H1 (cell line): Measurements from ENCODE around the gene UNC119. TPM values are rescaled to one million over a fixed set of nuclear protein-coding genes. Genes with fewer than 3 reads are reported as not detected.

Experiments
- ATF2 ChIP-seq: IDR thresholded peaks from 2 replicates; pipeline ENCODE4 v1.6.1; 2012; ENCODE audit warnings: low read length, inconsistent platforms
- CBX8 ChIP-seq: fragments of 300-800, 300-1000 bp; sonication (generic); IDR thresholded peaks from 2 replicates; pipeline ENCODE4 v1.7.1; 2016; ENCODE audit warnings: low read depth, low read length, borderline replicate concordance
- GABPA ChIP-seq: IDR thresholded peaks from 2 replicates; pipeline ENCODE4 v1.6.1; 2011; ENCODE audit warnings: mild to moderate bottlenecking, low read length, moderate library complexity, borderline replicate concordance; ENCODE audit not compliant: insufficient read depth
- MAFK ChIP-seq: IDR thresholded peaks from 2 replicates; pipeline ENCODE4 v1.6.1; 2012; ENCODE audit warnings: low read depth, mild to moderate bottlenecking, improper control_type of control experiment, low read length
- POLR2A ChIP-seq, 2 experiments: IDR thresholded peaks; 1 replicate in 1 of 2; 2 replicates in 1 of 2; pipeline ENCODE4 v1.6.1; 2011; ENCODE audit warnings: low read depth in 2 of 2, low read length in 2 of 2, mild to moderate bottlenecking in 2 of 2; ENCODE audit errors: control extremely low read depth in 1 of 2
- SAP30 ChIP-seq: fragments of 300-600 bp; sonication (generic); IDR thresholded peaks from 2 replicates; pipeline ENCODE4 v1.7.1; 2012; ENCODE audit warnings: low read length, moderate library complexity, mild to moderate bottlenecking, inconsistent platforms; ENCODE audit not compliant: insufficient read depth, insufficient replicate concordance
- SUZ12 ChIP-seq: fragments of 200-600 bp; sonication (generic); IDR thresholded peaks from 2 replicates; pipeline ENCODE4 v1.6.1; 2012; ENCODE audit warnings: mild to moderate bottlenecking, inconsistent platforms, low read length, moderate library complexity, mixed read lengths
- TBP ChIP-seq: IDR thresholded peaks from 2 replicates; pipeline ENCODE4 v1.6.1; 2011; ENCODE audit warnings: low read depth, low read length, improper control_type of control experiment
- TCF12 ChIP-seq: IDR thresholded peaks from 2 replicates; pipeline ENCODE4 v1.6.1; 2011; ENCODE audit warnings: low read depth, mild to moderate bottlenecking, low read length
- polyA plus RNA-seq, 7 experiments: library from polyadenylated mRNA; depleted of rRNA in 3 of 7; stranded (reverse) in 5 of 7; unstranded in 2 of 7; fragments of >200 nt in 5 of 7; fragments of 200-250 nt in 2 of 7; gene quantifications; 1 replicate in 5 of 7; 2 replicates in 1 of 7; 4 replicates in 1 of 7; pipeline versions ENCODE4 v1.2.1 to v1.2.3, GENCODE V29; 2011 to 2013; ENCODE audit warnings: missing spikeins in 2 of 7, mixed read lengths in 2 of 7
- total RNA-seq: library from RNA; stranded (reverse); fragmentation: NEBNext Ultra II Directional; extraction: Animal tissue kit (Norgen Biotek cat#: 25700); gene quantifications from 2 replicates; pipeline ENCODE4 v1.2.1, GENCODE V29; 2021

The UNC119 gene
- total and polyA plus RNA-seq, 2 of the 8 experiments (the other 6 are each of a cell fraction or from before 2014, with no cell fraction given) = 43.5 to 94.4 TPM

- TF ChIP-seq ATF2 (no peak), MAFK (no peak), TCF12 (no peak), TBP (no peak), SAP30 (no peak), POLR2A (IDR thresholded peaks at IDR 0.05; ENCODE audit: control extremely low read depth in 1 of 2, low read depth in 2 of 2, low read length in 2 of 2) (no peak), GABPA (no peak), SUZ12 (no peak), CBX8 (no peak)
Observed at GRCh38 chr17:28550858-28551257, 1.6 kb downstream of the UNC119 start (continued).
